ENCODE data around the gene ETHE1. TPM values are rescaled to one million over a fixed set of nuclear protein-coding genes. Genes with fewer than 3 reads are reported as not detected.

The ETHE1 gene
- polyA plus RNA-seq, 1 donor, result 97.7 TPM

DNA sequence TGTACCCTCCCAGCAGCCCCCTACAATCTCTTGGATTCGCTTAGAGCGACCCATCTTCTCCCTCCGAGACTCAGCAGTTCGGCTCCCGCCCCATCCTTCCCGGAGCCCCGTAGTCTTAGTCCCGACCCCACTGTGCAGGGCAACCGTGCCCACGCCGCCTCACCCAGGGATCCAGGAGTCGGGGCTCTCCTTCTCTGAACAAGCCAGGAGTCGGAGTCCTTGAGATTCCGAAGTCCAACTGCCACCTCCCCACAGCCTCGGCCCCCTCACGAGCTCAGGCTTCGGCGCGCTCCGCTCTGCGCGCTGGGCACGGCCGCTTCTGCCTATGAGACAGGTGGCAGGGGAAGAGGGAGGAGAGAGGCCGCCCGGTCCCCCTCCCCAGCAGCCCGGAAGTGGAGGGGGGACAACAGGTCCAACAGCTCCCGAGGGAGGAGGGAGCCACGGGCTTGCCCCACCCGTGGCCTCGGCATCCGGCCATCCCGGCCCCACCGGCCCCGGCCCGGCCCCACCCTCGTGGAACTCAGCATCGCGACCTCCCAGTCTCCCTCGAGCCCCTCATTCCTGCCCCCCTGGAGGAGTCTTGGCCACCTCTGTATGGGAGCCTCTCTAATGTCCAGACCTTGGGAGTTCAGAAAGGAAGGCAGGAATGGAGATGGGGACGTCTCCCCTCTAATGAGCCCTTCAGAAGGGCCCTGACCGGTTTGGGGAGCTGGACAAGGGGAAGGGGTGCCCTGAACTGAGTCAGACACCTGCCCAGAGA is 22.4 kb downstream of the ETHE1 start, which contains the start of gene PHLDB3:
Gene PHLDB3, minus strand, starts transcription at position 321 of the 760 bp plus-strand sequence. CDS start 628 bp downstream, outside the sequence.
- no CpG with 5 or more reads among the region's 42 CpGs for WGBS (ENCODE audit: insufficient coverage, low lambda C conversion rate)
- H3K27me3 ChIP-seq (ENCODE audit: control insufficient read depth, insufficient read depth, low read length), result no peaks in the 10 kb centered on the region
- peak within 1 kb of the TSS; percentile 96 for H3K27ac ChIP-seq (ENCODE audit: low read length)
- H3K4me3 ChIP-seq (ENCODE audit: low read length), result peak within 1 kb of the TSS; percentile 90
- peaks cover 21% of the 10 kb centered on the region for H3K4me1 ChIP-seq (ENCODE audit: control insufficient read depth, insufficient read depth, low read length)
- DNase-seq, result peak; percentile 68 to 78
- H3K36me3 ChIP-seq (ENCODE audit: control insufficient read depth, insufficient read depth, low read length), result peaks cover 24% of the 10 kb centered on the region
- H3K9me3 ChIP-seq (ENCODE audit: control insufficient read depth, low read depth, low read length), result no peaks in the 10 kb centered on the region

GRCh38 chr19:43503501-43504425 is 23.2 kb downstream of the ETHE1 start:
- peaks cover 22% of the 10 kb centered on the region for H3K36me3 ChIP-seq (ENCODE audit: control insufficient read depth, insufficient read depth, low read length)
- H3K27ac ChIP-seq (ENCODE audit: low read length), result peak overlapping the region; percentile 96
- DNase-seq, result peak; percentile 96
- 0% methylated on average over 2 of the region's 64 CpGs for WGBS (ENCODE audit: insufficient coverage, low lambda C conversion rate)
- H3K9me3 ChIP-seq (ENCODE audit: control insufficient read depth, low read depth, low read length), result no peaks in the 10 kb centered on the region
- H3K27me3 ChIP-seq (ENCODE audit: control insufficient read depth, insufficient read depth, low read length), result no peaks in the 10 kb centered on the region
- H3K4me1 ChIP-seq (ENCODE audit: control insufficient read depth, insufficient read depth, low read length), result peaks cover 24% of the 10 kb centered on the region
- peak overlapping the region; percentile 90 for H3K4me3 ChIP-seq (ENCODE audit: low read length)

DNA sequence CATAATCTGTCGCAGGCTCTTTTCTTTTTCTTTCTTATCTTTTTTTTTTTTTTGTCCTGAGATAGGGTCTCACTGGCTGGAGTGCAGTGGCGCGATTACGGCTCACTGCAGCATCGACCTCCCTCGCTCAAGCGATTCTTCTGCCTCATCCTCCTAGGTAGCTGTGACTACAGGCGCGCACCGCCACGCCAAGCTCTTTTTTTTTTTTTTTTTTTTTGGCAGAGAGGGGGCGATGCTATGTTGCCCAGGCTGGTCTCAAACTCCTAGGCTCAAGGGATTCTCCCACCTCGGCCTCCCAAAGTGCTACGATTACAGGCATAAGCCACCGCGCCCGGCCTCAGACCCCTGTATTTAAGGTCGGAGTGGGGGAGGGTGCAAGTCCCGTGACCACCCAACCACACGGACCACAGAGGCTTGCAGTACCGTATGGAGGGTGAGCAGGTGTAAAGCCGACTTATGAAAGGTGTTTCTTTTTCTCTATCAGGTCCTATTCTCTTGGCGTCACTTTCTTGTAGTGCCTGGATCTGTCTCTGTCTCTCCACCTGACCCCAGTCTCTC is 24.5 kb downstream of the ETHE1 start:
- Histone ChIP-seq H3K4me1 (ENCODE audit: control insufficient read depth, insufficient read depth, low read length) (peaks cover 21% of the 10 kb centered on the region), H3K27me3 (ENCODE audit: control insufficient read depth, insufficient read depth, low read length) (no peaks in the 10 kb centered on the region), H3K4me3 (ENCODE audit: low read length) (no peak overlapping the region), H3K9me3 (ENCODE audit: control insufficient read depth, low read depth, low read length) (no peaks in the 10 kb centered on the region), H3K36me3 (ENCODE audit: control insufficient read depth, insufficient read depth, low read length) (peaks cover 18% of the 10 kb centered on the region), H3K27ac (ENCODE audit: low read length) (no peak overlapping the region)
- DNase-seq, result no peak
- WGBS (ENCODE audit: insufficient coverage, low lambda C conversion rate), result 50% methylated on average over 2 of the region's 23 CpGs

DNA sequence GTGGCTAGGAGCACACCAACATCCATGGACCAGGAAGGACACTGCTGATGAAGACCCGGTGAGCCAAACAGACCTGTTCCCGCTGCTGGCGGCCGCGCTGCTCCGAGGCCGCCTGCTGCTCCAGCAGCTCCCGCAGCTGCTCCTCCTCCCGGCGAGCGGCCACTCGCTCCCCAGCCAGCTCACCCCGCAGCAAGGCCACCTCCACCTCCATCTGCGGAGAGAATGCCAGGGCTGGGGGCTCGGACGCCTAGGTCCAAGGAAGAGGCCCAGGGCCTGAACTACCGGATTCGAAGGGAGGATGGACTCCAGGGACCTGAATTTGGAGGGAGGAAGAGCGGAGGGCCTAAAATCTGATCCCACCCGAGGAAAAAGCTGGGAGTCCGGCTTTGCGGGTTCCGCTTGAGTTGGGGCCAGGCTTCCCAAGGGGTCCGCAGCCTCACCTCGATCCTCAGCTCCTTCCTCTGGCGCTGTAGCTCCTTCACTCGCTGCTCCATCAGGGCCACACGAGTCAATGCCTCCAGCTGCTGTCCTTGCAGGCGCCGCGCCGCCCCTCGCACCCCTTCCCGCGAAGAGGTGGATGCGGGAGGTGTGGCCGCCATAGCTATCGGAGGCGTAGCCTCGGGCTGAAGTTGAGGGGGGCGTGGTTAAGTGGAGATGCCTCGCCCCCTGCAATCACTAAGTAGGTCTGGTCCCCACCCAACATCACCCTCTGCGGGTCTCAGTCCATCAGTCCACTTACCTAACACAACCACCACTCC is 25.2 kb downstream of the ETHE1 start:
- no peak overlapping the region for H3K4me3 ChIP-seq (ENCODE audit: low read length)
- DNase-seq, result peak; percentile 14 to 46
- H3K9me3 ChIP-seq (ENCODE audit: control insufficient read depth, low read depth, low read length), result no peaks in the 10 kb centered on the region
- peaks cover 25% of the 10 kb centered on the region for H3K36me3 ChIP-seq (ENCODE audit: control insufficient read depth, insufficient read depth, low read length)
- WGBS (ENCODE audit: insufficient coverage, low lambda C conversion rate), result 0% methylated on average over 1 of the region's 43 CpGs
- no peaks in the 10 kb centered on the region for H3K27me3 ChIP-seq (ENCODE audit: control insufficient read depth, insufficient read depth, low read length)
- H3K4me1 ChIP-seq (ENCODE audit: control insufficient read depth, insufficient read depth, low read length), result peaks cover 21% of the 10 kb centered on the region
- H3K27ac ChIP-seq (ENCODE audit: low read length), result no peak overlapping the region

GRCh38 chr19:43499042-43499441 is 28.0 kb downstream of the ETHE1 start:
- Histone ChIP-seq H3K4me1 (ENCODE audit: control insufficient read depth, insufficient read depth, low read length) (peaks cover 18% of the 10 kb centered on the region), H3K9me3 (ENCODE audit: control insufficient read depth, low read depth, low read length) (no peaks in the 10 kb centered on the region), H3K4me3 (ENCODE audit: low read length) (no peak overlapping the region), H3K27ac (ENCODE audit: low read length) (peak overlapping the region; percentile 17), H3K27me3 (ENCODE audit: control insufficient read depth, insufficient read depth, low read length) (no peaks in the 10 kb centered on the region), H3K36me3 (ENCODE audit: control insufficient read depth, insufficient read depth, low read length) (peaks cover 41% of the 10 kb centered on the region)
- DNase-seq, result peak; percentile 65 to 73
- 33% methylated on average over 1 of the region's 3 CpGs for WGBS (ENCODE audit: insufficient coverage, low lambda C conversion rate)

GRCh38 chr19:43498233-43498842 is 28.7 kb downstream of the ETHE1 start:
- Histone ChIP-seq H3K4me1 (ENCODE audit: control insufficient read depth, insufficient read depth, low read length) (peaks cover 18% of the 10 kb centered on the region), H3K27ac (ENCODE audit: low read length) (peak overlapping the region; percentile 17), H3K4me3 (ENCODE audit: low read length) (no peak overlapping the region), H3K27me3 (ENCODE audit: control insufficient read depth, insufficient read depth, low read length) (no peaks in the 10 kb centered on the region), H3K9me3 (ENCODE audit: control insufficient read depth, low read depth, low read length) (no peaks in the 10 kb centered on the region), H3K36me3 (ENCODE audit: control insufficient read depth, insufficient read depth, low read length) (peaks cover 44% of the 10 kb centered on the region)
- no peak for DNase-seq
- 89% methylated on average over 4 of the region's 5 CpGs for WGBS (ENCODE audit: insufficient coverage, low lambda C conversion rate)

DNA sequence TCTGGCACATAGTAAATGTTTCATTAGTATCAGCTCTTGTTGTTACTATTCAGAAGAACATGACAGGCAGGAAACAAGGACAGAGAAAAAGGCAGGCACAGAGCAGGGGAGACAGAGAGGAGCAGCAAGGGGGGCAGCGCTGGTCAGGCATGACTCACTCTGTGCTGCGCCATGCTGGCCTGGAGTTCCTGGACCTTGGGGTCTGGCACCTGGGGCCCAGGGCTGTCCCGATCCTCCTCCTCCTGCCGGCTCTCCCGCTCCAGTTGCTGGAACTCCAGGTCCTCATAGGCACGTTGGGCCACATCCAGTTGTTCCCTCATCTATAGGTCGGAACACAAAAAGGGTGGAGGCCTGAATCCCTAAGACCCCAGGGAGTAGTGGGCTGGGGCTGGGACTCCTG is 30.0 kb downstream of the ETHE1 start:
- WGBS (ENCODE audit: insufficient coverage, low lambda C conversion rate), result no CpG with 5 or more reads among the region's 7 CpGs
- peaks cover 48% of the 10 kb centered on the region for H3K36me3 ChIP-seq (ENCODE audit: control insufficient read depth, insufficient read depth, low read length)
- H3K27ac ChIP-seq (ENCODE audit: low read length), result no peak overlapping the region
- no peaks in the 10 kb centered on the region for H3K27me3 ChIP-seq (ENCODE audit: control insufficient read depth, insufficient read depth, low read length)
- H3K9me3 ChIP-seq (ENCODE audit: control insufficient read depth, low read depth, low read length), result no peaks in the 10 kb centered on the region
- H3K4me1 ChIP-seq (ENCODE audit: control insufficient read depth, insufficient read depth, low read length), result peaks cover 13% of the 10 kb centered on the region
- H3K4me3 ChIP-seq (ENCODE audit: low read length), result no peak overlapping the region
- DNase-seq, result no peak

GRCh38 chr19:43495082-43495481 is 31.9 kb downstream of the ETHE1 start:
- H3K27ac ChIP-seq (ENCODE audit: low read length), result no peak overlapping the region
- H3K9me3 ChIP-seq (ENCODE audit: control insufficient read depth, low read depth, low read length), result no peaks in the 10 kb centered on the region
- no peaks in the 10 kb centered on the region for H3K27me3 ChIP-seq (ENCODE audit: control insufficient read depth, insufficient read depth, low read length)
- no CpG with 5 or more reads among the region's 8 CpGs for WGBS (ENCODE audit: insufficient coverage, low lambda C conversion rate)
- no peak for DNase-seq
- H3K4me3 ChIP-seq (ENCODE audit: low read length), result no peak overlapping the region
- peaks cover 13% of the 10 kb centered on the region for H3K4me1 ChIP-seq (ENCODE audit: control insufficient read depth, insufficient read depth, low read length)
- peaks cover 47% of the 10 kb centered on the region for H3K36me3 ChIP-seq (ENCODE audit: control insufficient read depth, insufficient read depth, low read length)

GRCh38 chr19:43490759-43491158 is 36.2 kb downstream of the ETHE1 start:
- peaks cover 28% of the 10 kb centered on the region for H3K36me3 ChIP-seq (ENCODE audit: control insufficient read depth, insufficient read depth, low read length)
- WGBS (ENCODE audit: insufficient coverage, low lambda C conversion rate), result 100% methylated on average over 3 of the region's 5 CpGs
- H3K27me3 ChIP-seq (ENCODE audit: control insufficient read depth, insufficient read depth, low read length), result no peaks in the 10 kb centered on the region
- no peak overlapping the region for H3K27ac ChIP-seq (ENCODE audit: low read length)
- no peaks in the 10 kb centered on the region for H3K4me1 ChIP-seq (ENCODE audit: control insufficient read depth, insufficient read depth, low read length)
- H3K9me3 ChIP-seq (ENCODE audit: control insufficient read depth, low read depth, low read length), result no peaks in the 10 kb centered on the region
- DNase-seq, result no peak
- no peak overlapping the region for H3K4me3 ChIP-seq (ENCODE audit: low read length)

Data from large intestine (tissue), 3 donors.